GM19025 (cell line): Measurements from ENCODE around the gene KLLN.
"Not testable (repeated sequence)": the region's sequence is repeated elsewhere in the genome, so short reads cannot be mapped to it uniquely, and the experiment has no call there.

Experiments
- ATAC-seq: cut with Tn5 transposase; IDR thresholded peaks from one replicate; pipeline ENCODE4 v1.9.1; 2021; ENCODE audit warnings: mild to moderate bottlenecking, low read depth, moderate library complexity; ENCODE audit not compliant: unreplicated experiment

Gene KLLN

DNA sequence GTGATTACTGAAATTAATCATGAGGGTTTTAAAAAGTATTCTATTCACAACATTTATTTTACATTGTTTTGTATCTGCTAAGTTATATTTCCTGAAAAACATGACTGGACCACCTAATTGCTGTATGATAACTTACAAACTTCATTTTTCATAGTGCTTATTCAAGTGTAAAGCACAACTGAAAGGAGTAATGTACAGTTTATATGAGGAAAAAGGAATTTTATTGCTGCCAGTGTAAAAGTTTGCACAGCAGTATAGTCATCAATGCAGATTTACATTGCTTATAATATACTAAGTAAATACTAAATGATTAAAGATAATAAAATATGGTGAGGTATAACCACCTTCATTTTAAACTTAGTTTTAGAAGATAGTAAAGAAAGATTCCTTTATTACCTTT, 4.1 kb upstream of the KLLN start:
- ATAC-seq, result no peak

DNA sequence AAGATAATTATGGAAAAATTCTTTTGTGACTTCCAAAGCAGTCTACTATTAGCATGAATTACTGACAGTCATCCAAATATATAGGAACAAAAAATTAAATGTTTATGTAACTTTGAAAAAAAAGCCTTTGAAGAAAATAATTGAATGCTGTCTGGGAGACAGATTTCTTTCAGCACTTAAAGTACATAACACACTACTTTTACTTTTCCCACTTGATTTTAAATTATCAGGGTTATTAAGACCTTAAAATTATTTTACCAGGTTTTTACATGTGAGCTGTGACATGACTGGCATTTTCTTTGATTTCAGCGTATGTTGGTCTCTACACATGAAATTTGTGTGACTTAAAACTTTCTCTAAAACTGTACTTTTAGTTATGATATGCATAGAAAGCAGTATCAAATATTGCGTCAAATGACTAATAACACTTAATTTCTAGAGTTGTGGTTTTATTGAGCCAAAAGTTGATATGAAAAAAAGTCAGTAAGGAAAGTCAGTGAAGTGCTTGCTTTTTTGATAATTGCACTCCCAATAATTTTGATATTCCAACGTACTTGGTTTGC, 3.2 kb upstream of the KLLN start:
- no peak for ATAC-seq

DNA sequence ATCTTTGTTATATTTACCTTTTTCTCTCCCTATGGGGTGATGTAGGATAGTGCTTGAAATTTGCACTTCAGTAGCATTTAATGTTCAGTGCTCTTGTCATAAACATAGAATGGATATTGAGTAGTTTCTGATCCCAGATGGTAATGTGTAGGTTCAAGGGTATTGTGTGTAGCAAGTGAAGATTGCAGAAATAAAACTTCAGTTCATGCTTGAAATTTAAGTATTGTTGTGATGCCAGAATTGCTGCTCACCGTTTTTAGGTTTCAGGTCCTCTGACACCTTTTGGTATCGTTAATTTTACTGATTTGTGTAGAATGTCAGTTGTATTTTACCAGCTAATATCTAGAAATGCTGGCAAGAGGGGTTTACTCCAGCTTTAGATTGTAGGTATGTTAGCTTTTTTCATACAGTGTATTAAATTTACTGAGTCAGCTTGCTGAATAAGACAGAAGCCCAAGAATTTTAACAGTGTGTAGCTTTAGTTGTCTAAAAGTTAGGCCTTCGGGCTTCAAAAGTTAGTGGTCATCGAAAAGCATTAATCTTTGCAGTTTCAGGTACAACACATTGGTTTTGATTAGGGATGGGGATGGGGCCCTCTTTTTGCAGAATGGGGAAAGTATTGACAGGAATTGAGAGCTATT, 2.0 kb upstream of the KLLN start:
- ATAC-seq, result no peak

DNA sequence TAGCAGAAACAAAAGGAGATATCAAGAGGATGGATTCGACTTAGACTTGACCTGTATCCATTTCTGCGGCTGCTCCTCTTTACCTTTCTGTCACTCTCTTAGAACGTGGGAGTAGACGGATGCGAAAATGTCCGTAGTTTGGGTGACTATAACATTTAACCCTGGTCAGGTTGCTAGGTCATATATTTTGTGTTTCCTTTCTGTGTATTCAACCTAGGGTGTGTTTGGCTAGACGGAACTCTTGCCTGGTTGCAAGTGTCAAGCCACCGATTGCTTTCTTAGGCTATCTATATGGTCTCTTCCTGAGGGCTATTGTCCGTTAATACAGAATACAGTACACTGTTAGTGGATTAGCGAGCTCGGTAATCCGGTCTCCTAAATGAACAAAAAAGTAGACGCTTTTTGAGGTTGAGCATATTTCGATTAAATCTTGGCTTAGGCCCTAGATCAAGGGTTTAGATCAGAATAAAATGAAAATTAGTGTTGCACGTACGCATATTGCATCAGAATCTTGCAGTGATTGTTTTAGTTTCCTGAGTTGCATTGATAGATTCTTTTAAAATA, 1.2 kb upstream of the KLLN start:
- no peak for ATAC-seq

DNA sequence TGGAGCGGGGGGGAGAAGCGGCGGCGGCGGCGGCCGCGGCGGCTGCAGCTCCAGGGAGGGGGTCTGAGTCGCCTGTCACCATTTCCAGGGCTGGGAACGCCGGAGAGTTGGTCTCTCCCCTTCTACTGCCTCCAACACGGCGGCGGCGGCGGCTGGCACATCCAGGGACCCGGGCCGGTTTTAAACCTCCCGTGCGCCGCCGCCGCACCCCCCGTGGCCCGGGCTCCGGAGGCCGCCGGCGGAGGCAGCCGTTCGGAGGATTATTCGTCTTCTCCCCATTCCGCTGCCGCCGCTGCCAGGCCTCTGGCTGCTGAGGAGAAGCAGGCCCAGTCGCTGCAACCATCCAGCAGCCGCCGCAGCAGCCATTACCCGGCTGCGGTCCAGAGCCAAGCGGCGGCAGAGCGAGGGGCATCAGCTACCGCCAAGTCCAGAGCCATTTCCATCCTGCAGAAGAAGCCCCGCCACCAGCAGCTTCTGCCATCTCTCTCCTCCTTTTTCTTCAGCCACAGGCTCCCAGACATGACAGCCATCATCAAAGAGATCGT, 690 bp upstream of the KLLN start:
- peak; percentile 4 for ATAC-seq

DNA sequence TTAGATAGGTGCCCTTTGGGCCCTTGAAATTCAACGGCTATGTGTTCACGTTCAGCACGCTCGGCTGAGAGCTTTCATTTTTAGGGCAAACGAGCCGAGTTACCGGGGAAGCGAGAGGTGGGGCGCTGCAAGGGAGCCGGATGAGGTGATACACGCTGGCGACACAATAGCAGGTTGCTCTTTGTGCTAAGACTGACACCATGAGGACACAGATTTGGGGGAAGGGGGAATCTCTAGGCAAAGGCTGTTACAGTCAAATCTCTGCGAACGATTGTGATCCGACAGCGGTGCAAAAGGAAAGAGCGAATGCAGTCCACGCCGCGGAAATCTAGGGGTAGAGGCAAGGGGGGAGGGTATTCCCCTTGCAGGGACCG, 667 bp downstream of the KLLN start:
- ATAC-seq, result peak; percentile 5

DNA sequence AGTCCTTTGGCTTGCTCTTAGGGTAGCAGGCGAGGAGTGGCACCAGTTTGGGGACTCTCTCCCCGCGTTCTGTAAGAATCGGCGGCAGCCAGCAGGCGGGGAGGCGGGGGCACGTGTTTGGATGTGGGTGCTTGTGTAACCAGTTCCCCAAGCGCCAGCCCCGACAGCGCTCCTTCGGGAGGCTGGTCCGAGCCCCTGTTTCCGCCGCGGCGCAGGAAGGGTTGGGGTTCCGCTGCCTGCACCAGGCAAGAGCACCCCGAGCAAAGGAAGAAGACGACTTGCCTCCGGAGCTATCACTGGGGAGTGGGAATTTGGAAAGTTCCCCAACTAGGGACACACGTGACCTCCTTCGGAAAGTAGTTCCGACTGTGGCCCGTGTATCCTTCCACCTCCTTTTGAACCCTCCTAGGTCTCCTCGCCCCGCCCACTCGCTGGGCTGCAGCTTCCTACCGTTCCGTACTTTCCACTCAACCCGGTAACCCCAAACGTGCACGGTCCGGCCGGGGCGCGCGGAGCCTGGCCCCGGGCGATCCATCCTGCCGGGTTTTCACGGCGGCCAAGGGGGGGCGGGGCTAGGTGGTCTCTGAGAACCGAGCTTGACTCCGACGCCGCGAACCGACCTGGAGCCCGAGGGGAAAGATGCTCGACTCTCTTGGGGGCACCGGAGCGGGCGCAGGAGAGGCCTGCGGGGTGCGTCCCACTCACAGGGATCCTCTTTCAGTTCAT, 1.2 kb downstream of the KLLN start:
- ATAC-seq, result peak; percentile 46

DNA sequence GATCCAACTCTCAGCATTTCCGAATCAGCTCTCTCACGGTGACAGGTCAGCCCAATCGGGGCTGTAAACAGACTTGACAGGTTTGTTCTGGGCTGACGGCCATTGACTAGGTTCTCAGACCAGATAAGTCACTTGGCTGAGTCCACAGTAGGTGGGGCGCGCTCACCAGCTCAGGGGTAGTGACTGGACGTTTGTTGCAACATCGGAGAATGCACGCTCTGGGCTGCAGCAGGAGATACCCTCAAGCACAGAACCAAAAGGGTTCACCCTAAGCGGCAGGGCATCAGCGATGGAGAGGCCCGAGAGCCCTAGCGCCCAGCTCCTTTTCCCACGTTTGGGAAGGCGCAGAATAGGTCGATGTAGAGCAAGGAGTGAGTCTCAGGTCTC, 1.8 kb downstream of the KLLN start:
- ATAC-seq, result no peak

DNA sequence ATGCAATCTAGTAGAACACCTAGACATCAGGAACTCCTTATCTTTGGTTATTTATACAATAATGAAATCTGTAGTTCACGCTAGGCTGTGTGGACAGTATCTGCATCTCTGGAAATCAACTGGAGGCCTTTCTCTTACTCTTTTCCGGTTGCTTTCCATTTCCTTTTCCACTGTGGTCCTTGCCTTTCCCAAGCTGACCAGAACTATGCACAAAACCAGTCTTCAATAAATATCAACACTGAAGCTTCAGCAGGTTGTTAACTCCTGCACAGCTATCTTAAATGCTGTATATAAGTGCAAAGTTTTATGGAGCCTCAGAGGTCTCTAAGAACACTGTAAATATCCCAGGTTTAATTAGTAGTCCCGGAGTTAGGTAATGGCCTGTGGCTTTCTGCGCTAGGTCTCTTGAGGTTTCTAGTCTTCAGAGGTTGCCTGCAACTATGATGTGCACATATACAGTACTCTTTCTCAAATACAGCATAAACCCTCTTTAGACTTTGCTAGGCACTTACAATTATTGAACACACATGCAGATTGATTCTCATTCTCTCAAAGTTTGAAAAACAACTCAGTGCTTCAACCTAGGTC, 2.4 kb downstream of the KLLN start:
- no peak for ATAC-seq

DNA sequence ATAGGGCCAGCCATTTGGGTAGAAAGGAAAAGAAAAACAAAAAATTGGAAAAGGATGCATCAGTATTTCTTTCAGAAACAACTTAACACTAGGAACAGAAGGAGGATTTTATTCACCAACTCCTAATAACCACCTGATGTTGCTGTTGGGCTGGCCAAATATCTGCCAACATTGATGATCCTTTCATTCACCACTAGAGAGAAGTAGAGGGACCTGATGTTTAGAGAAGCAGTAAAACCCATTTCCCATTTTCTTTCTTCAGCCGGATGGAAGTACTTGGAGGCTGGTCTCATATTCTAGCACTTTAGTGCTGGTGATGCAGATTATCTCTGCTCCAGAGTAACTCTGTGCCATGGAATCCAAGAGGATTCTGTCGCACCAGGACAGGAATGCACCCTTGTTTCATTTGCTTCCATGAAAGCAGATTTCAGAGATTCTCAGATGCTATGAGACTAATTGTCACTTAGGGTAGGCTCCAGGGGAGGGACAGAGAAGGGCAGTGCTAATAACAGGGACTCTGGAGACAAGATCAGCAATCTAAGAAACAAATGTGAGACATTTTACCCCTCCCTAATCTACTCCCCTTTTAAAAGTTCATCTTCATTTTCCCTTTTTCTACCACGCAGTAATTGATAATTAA, 3.1 kb downstream of the KLLN start:
- no peak for ATAC-seq

DNA sequence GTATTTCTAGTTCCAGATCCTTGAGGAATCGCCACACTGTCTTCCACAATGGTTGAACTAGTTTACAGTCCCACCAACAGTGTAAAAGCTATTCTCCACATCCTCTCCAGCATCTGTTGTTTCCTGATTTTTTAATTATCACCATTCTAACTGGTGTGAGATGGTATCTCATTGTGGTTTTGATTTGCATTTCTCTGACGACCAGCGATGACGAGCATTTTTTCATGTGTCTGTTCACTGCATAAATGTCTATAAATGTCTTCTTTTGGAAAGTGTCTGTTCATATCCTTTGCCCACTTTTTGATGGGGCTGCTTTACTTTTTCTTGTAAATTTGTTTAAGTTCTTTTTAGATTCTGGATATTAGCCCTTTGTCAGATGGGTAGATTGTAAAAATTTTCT, 7.7 kb downstream of the KLLN start:
- not testable (repeated sequence) for ATAC-seq

DNA sequence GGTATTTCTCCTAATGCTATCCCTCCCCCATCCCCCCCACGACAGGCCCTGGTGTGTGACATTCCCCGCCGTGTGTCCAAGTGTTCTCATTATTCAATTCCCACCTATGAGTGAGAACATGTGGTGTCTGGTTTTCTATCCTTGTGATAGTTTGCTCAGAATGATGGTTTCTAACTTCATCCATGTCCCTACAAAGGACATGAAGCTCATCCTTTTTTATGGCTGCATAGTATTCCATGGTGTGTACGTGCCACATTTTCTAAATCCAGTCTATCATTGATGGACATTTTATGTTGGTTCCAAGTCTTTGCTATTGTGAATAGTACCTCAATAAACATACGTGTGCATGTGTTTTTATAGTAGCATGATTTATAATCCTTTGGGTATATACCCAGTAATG, 8.1 kb downstream of the KLLN start:
- not testable (repeated sequence) for ATAC-seq

DNA sequence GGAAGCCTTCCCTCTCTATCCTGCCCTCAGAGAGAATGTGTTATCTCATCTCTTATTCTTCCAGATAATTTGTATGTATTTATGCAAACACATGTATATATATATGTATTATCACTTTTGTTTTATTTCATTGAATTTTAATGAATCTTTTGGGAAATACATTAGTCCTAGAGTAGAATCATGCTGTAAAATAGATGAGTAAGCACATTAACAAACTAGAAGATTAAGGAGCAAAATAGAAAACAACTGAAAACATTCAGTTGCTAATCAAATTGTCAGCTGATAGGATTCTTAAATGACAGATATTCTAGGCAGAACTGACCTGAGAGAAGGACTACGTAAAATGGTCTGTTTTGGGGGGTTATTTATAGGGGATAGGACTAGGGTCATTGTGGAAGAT, 11.2 kb downstream of the KLLN start:
- ATAC-seq, result no peak

DNA sequence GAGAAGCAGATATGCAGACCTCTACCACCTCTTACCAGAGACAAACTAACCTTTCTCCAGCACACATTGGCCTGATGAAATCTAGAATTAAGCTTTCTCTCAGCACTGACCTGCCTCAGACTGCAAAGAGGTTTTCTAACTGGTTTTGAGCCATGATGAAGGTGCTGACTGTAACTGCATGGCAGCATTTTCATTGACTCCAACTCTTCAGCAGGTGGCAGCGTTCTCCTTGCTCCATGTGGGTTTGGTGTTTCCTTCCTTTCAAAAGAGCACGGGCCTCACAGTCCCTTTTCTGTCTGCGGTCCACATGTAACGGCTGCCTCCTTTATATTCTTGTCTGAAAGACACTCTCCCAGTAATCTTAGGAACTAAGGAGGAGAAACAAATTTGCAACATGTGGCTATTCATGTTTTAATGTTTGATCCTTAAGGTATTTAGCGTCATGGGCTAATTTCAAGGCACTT, 12.6 kb downstream of the KLLN start:
- no peak for ATAC-seq

DNA sequence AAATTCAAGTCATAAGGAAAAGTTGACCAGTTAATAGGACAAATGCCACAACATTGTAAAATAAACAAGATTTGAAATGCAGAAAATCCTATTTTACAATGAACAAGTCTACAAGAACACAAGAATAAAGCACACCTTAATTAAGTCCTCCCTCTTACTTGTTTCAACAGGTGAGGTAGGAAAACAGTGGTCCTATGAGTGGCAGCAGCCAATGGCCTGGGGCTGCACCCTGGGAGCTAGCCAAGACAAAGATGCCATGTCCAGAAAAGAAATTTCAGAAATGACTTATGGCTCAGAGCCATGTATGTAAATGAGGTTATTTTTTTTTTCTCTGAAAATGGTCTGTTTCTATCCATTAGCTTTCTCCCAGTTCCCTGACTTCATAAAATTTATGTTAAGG, 14.3 kb downstream of the KLLN start:
- no peak for ATAC-seq

DNA sequence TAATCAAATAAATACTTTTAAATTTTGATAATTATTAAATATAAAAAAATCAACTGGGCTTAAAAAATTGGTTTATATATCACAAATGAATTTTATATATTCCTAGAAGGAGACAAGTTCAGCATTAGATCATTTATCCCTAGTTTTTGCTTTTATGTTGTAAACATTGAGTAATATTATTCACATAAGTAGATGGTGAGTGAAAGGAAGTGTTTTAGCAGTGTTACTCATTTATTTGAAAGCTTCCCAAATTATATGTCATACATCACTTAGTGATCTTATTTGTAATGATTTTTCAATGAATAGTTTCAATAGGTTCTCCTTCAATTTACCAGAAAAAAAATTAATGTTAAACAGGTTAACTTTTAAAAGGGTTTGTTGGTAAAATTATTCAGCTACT, 15.8 kb downstream of the KLLN start:
- no peak for ATAC-seq

DNA sequence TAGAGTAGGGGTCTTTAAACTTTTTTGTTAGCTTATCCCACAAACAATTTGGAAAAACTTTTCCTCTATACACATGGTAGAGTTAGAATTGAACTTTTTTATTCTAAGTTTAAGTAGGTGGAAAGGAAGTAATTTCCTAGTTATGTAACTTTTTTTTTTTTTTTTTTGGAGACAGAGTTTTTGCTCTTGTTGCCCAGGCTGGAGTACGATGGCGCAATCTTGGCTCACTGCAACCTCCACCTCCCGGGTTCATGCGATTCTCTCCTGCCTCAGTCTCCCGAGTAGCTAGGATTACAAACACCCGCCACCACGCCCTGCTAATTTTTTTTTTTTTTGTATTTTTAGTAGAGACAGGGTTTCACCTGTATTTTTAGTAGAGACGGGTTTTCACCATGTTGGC, 16.6 kb downstream of the KLLN start:
- ATAC-seq, result not testable (repeated sequence)

DNA sequence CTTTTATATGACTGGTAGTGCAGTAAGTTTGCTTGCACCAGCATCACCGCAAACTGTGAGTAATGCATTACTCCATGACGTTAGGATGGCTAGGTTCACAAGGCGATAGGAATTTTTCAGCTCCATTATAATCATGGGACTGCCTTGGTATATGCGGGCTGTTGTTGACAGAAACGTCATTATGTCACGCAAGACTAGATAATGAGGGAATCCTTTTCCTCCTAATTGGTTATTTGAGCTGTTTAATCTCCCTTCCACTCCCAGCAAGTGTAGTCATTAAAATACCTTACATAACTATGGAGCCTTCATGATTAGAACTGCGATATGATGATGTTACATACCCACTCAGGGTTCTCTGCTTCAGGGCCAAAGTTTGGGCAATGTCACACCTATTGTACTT, 17.3 kb downstream of the KLLN start:
- no peak for ATAC-seq

DNA sequence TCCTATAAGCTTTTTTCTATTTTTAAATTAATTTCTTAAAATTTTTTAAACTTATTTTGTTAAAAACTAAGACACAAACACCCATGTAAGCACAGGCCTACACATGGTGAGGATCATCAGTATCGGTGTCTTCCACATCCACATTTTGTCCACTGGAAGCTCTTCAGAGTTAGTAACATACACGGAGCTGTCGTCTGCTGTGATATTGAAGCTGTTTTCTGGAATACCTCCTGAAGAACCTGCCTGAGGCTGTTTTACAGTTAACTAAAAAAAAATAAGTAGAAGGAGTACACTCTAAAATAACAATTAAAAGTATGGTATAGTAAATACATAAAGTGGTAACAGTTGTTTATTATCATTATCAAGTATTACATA, 17.7 kb downstream of the KLLN start:
- no peak for ATAC-seq

DNA sequence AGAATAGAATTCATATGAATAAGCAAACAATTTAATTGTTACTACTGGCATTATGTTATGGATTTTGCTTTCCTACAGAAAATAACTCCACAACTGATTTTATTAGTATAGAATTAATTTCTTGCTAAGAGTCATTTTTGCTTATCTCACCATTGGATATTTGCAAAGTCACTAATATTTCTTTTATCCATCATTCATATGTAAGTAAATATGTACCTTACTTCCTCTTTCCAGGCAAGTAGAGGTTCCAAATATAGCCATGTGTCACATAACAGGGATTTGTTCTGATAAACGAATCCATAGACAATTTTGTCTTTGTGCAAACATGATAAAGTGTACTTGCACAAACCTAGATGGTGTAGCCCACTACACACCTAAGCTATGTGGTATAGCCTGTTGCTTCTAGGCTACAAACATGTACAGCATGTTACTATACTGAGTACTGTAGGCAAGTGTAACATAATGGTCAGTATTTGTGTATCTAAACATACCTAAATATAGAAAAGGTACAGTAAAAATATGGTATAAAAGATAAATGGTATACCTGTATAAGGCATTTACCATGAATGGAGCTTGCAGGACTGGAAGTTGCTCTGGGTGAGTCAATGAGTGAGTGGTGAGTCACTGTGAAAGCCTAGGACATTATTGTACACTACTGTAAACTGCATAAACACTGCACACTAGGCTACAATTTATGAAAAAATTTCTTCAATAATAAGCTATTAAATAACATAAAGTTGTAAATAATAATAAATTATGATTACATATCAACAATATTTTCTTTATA, 18.3 kb downstream of the KLLN start:
- ATAC-seq, result no peak
